GM23248 (cell line): ENCODE results near the gene PRG2. TPM values are rescaled to one million over a fixed set of nuclear protein-coding genes. Genes with fewer than 3 reads are reported as not detected.

Experiments used
- DNase-seq: peaks from one replicate; pipeline ENCODE4 v3.0.0-alpha.2; 2015
- H2AFZ ChIP-seq: fragments of 200-600 bp; sonication (generic); 2 replicates; pipeline ENCODE4 v1.6.1; 2016; ENCODE audit warnings: antibody characterized with exemption
- H3F3A ChIP-seq: fragments of 200-600 bp; sonication (generic); 2 replicates; pipeline ENCODE4 v1.6.1; 2016; ENCODE audit warnings: mild to moderate bottlenecking, antibody characterized with exemption, mixed run types; ENCODE audit not compliant: insufficient read depth
- H3K27ac ChIP-seq: fragments of 200-600 bp; sonication (generic); 2 replicates; pipeline ENCODE4 v1.5.1; 2016; ENCODE audit warnings: mild to moderate bottlenecking
- H3K27me3 ChIP-seq: fragments of 200-600 bp; sonication (generic); replicated peaks from 2 replicates; pipeline ENCODE4 v1.6.1; 2016; ENCODE audit warnings: mild to moderate bottlenecking; ENCODE audit not compliant: insufficient read depth
- H3K36me3 ChIP-seq: fragments of 200-600 bp; sonication (generic); 2 replicates; pipeline ENCODE4 v1.6.1; 2016; ENCODE audit warnings: low read depth, mild to moderate bottlenecking
- H3K4me1 ChIP-seq: fragments of 200-600 bp; sonication (generic); 2 replicates; pipeline ENCODE4 v1.6.1; 2016; ENCODE audit warnings: mild to moderate bottlenecking; ENCODE audit not compliant: insufficient read depth
- H3K4me2 ChIP-seq: fragments of 200-600 bp; sonication (generic); one replicate; pipeline ENCODE4 v1.6.1; 2016; ENCODE audit warnings: mild to moderate bottlenecking; ENCODE audit not compliant: unreplicated experiment
- H3K4me3 ChIP-seq: fragments of 200-600 bp; sonication (generic); 2 replicates; pipeline ENCODE4 v1.5.1; 2016; ENCODE audit warnings: mild to moderate bottlenecking
- H3K79me2 ChIP-seq: fragments of 200-600 bp; sonication (generic); 2 replicates; pipeline ENCODE4 v1.6.1; 2016; ENCODE audit warnings: mild to moderate bottlenecking; ENCODE audit not compliant: insufficient read depth
- H3K9ac ChIP-seq: fragments of 200-600 bp; sonication (generic); 2 replicates; pipeline ENCODE4 v1.6.1; 2016; ENCODE audit warnings: mild to moderate bottlenecking
- H3K9me2 ChIP-seq: fragments of 200-600 bp; sonication (generic); 2 replicates; pipeline ENCODE4 v1.6.1; 2016; ENCODE audit warnings: mixed run types, mild to moderate bottlenecking, moderate library complexity; ENCODE audit not compliant: insufficient read depth
- H3K9me3 ChIP-seq: fragments of 200-600 bp; sonication (generic); one replicate; pipeline ENCODE4 v1.6.1; 2017; ENCODE audit warnings: low read depth
- H4K20me1 ChIP-seq: fragments of 200-600 bp; sonication (generic); 2 replicates; pipeline ENCODE4 v1.6.0; 2016; ENCODE audit not compliant: insufficient read depth
- EZH2 ChIP-seq: fragments of 200-600 bp; sonication (generic); IDR thresholded peaks from 2 replicates; pipeline ENCODE4 v1.6.1; 2018; ENCODE audit warnings: antibody characterized with exemption, mild to moderate bottlenecking; ENCODE audit not compliant: insufficient read depth, poor library complexity, severe bottlenecking
- EZH2phosphoT487 ChIP-seq: fragments of 200-600 bp; sonication (generic); IDR thresholded peaks from 2 replicates; pipeline ENCODE4 v1.6.1; 2018; ENCODE audit warnings: antibody characterized with exemption, moderate library complexity, mild to moderate bottlenecking, low read depth; ENCODE audit not compliant: insufficient read depth
- WGBS, 2 experiments: methylation state at CpG; one replicate each; pipeline ENCODE4 v1.1.6; 2015 to 2017; ENCODE audit warnings: low lambda C conversion rate in 2 of 2, low coverage in 1 of 2; ENCODE audit errors: missing lambda C conversion rate in 2 of 2; 5-methylcytosine and 5-hydroxymethylcytosine counted together
- in situ Hi-C: fragments of 300-500 bp; cut with MboI; formaldehyde crosslinking; loops from 2 replicates; pipeline ENCODE4 v1.15.0; 2020
- polyA plus RNA-seq: library from polyadenylated mRNA; unstranded; fragments of >200 nt; fragmentation: Nextera tagmentation; extraction: Ambion mirVana; gene quantifications from 2 replicates; pipeline ENCODE4 v1.2.1, GENCODE V29; 2016
- total RNA-seq: library from RNA; depleted of rRNA; stranded (reverse); fragments of >200 nt; shearing (Covaris generic); gene quantifications from 2 replicates; pipeline ENCODE4 v1.2.3, GENCODE V29; 2014

PRG2 gene
- total and polyA plus RNA-seq, 2 experiments from 2014 or later: 2.2 to 2.8 TPM

DNA sequence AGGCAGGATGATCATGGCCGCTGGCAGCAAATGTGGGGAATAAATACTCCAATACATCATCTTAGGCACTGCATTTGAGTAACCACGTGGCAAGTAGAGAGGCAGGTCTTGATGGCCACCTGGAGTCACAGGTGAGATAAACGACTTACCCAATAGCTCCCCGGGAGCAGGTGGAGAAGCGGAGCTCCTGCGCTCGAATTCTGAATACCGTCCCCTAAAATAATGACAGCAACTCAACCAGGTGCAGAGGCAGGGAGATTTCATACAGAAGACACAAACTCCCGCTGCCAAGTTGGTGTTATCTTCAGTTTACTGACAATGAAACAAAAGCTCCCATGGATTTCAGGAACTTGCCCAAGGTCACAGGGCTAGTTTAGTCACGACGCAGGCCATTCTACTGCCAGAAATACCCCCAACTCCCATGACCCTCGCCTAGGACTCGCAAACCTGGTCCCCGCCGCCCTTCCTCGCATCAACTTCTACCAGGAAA is 36.0 kb upstream of the PRG2 start:
- WGBS, 2 experiments: 3 to 4% methylated on average over 16 of the region's 16 CpGs
- Histone ChIP-seq H3K79me2 (0 out of 2 replicates have a peak, but pooled peaks cover 3% of the 10 kb centered on the region), H3K27ac (peak overlapping the region; percentile 99), H3K36me3 (no peaks in the 10 kb centered on the region), H3K4me2 (peak overlapping the region; percentile 83), H3F3A (peaks cover 35% of the 10 kb centered on the region), H3K4me1 (peaks cover 42% of the 10 kb centered on the region), H4K20me1 (no peaks in the 10 kb centered on the region), H3K9ac (peak overlapping the region; percentile 86), H3K9me3 (no peaks in the 10 kb centered on the region), H3K27me3 (no peaks in the 10 kb centered on the region), H2AFZ (peak overlapping the region; percentile 72), H3K9me2 (no peaks in the 10 kb centered on the region), H3K4me3 (peak overlapping the region; percentile 70)
- in situ Hi-C loops: no loop called here
- DNase-seq: peak; percentile 59
- no peak for TF ChIP-seq EZH2
- no peak for TF ChIP-seq EZH2phosphoT487

DNA sequence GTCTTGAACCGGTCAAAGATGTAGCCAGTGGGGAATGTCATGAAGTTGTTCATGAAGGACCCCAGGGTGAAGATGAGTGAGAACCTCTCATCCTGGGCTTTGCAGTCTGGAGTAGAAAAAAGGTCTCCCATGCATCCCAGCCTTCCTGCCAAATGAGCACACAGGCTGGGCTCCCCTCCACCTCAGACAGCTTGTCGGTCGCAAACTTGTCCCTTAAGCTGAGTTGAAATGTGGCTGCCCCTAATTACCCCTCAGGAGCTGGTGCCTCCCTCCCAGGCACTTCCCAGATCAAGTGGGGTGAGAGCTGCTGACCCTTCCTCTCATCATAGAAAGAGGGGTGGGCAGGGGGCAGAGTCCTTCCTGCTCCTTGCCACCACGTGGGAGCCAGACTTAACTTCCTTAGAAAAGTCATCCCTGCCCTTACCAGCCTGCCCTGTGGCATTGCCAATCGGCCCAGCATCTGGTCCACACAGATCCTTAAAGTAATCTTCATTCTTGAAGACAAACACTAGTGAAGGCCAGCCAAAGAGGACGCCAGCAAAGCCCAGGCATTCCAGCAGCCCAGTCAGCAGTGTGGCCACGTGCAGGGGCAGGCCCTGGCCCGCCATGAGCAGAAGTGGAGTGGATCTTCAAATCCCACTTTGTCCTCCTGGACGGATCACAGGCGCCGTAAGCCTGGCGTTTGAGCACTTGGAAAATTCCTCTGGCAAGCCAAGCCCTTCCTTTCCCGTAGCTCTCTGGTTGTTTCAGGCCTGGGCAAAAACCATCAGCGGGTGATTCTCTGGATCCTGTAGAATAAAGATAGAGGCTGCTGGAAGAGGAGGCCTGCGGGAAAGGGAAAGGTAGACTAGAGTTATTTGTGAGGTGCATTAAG is 35.4 kb upstream of the PRG2 start:
- Histone ChIP-seq H3F3A (peaks cover 35% of the 10 kb centered on the region), H3K27ac (peak overlapping the region; percentile 99), H3K27me3 (no peaks in the 10 kb centered on the region), H2AFZ (peak overlapping the region; percentile 72), H3K9me3 (no peaks in the 10 kb centered on the region), H3K4me1 (peaks cover 42% of the 10 kb centered on the region), H3K4me3 (peak overlapping the region; percentile 70), H3K79me2 (0 out of 2 replicates have a peak, but pooled peaks cover 3% of the 10 kb centered on the region), H3K36me3 (no peaks in the 10 kb centered on the region), H3K9ac (peak overlapping the region; percentile 86), H3K4me2 (peak overlapping the region; percentile 83), H4K20me1 (no peaks in the 10 kb centered on the region), H3K9me2 (no peaks in the 10 kb centered on the region)
- DNase-seq: peak; percentile 79
- in situ Hi-C loops: no loop called here
- 12 to 20% methylated on average over 14 to 15 of the region's 15 CpGs for WGBS, 2 experiments
- no peak for TF ChIP-seq EZH2phosphoT487
- TF ChIP-seq EZH2: no peak

DNA sequence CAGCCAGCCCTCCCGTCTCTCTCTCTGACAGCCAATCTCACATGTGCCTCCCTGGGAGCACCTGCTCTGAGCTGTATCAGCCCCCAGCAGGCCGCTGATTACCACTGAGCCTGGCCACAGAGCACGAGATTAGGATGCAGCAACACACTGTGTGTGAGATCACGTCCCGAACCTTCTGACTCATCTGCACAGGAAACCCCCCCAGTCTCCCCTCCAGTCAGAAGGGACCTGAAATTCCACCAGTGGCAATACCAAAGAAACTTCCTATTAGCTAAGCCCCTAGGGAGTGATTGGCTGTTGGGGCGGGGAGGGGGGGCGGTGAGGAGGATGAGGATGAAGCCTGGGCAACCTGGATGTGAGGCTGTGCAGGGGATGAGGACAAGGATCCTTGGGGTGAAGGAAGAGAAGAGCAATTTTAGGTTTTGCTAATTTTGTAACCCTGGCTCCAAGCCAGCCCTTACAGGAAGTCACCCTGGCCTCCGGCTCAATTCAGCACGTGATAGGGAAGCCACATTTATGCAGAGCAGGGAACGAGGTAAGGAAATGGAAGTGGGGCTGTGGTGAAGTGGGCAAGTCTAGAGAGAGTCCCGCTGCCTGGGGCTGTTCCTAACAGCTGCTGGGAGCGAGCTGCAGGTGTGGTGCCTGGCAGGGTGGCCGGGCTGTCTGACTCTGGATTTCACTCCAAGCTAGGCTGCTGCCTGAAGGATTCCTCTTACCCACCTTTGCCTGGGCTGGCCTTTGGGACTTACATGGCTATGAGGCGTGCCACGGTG is 34.5 kb upstream of the PRG2 start:
- H3K27ac ChIP-seq: peak overlapping the region; percentile 99
- H3K9ac ChIP-seq: peak overlapping the region; percentile 86; the same call in 1 of the 2 replicates
- no peak overlapping the region for H2AFZ ChIP-seq
- in situ Hi-C loops: no loop called here
- no peaks in the 10 kb centered on the region for H3K36me3 ChIP-seq
- TF ChIP-seq EZH2 (no peak), EZH2phosphoT487 (no peak)
- 28 to 34% methylated on average over 15 of the region's 15 CpGs for WGBS, 2 experiments
- H3K4me3 ChIP-seq: peak overlapping the region; percentile 4; the same call in 1 of the 2 replicates
- H4K20me1 ChIP-seq: no peaks in the 10 kb centered on the region
- H3K79me2 ChIP-seq: 0 out of 2 replicates have a peak, but pooled peaks cover 3% of the 10 kb centered on the region
- H3K9me3 ChIP-seq: no peaks in the 10 kb centered on the region
- H3K27me3 ChIP-seq: no peaks in the 10 kb centered on the region
- peaks cover 42% of the 10 kb centered on the region for H3K4me1 ChIP-seq
- peaks cover 35% of the 10 kb centered on the region for H3F3A ChIP-seq
- H3K4me2 ChIP-seq: peak overlapping the region; percentile 83
- peak; percentile 83 for DNase-seq
- H3K9me2 ChIP-seq: no peaks in the 10 kb centered on the region

DNA sequence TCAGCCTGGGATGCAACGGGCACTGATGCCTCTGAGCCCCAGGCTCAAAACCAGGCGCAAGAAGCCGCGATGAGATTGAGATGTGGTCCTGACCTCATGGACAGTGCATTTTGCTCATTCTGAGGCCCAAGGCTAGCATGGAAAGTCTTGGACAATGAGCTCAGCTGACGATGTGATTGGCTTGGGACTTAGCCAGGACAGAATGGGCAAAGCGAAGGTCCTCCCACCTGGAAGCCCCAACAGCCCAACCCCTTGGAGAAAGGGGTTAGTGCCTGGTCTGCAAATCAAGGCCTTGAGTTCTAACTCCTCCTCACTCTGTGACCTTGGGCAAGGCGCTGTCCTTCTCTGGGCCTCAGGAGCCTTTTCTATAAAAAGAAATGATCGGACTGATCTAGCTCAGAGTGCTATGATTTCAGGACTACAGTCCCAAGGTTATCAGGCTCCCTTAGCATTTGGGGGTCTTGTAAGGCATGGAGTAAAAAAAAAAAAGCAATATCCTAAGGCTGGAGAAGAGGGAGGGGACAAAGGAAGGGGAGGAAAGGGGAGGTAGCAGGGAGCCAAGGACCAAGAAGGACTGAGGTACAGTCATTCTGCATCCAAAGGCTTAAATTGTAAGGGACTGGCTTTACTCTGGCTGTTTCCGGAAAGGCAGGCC is 33.8 kb upstream of the PRG2 start:
- Histone ChIP-seq H4K20me1 (no peaks in the 10 kb centered on the region), H3K9me2 (no peaks in the 10 kb centered on the region), H3K36me3 (no peaks in the 10 kb centered on the region), H3F3A (peaks cover 35% of the 10 kb centered on the region), H3K4me2 (peak overlapping the region; percentile 83), H3K9ac (peak overlapping the region; percentile 41; the same call in 1 of the 2 replicates), H3K9me3 (no peaks in the 10 kb centered on the region), H2AFZ (no peak overlapping the region), H3K27ac (peak overlapping the region; percentile 13; the same call in 1 of the 2 replicates), H3K79me2 (0 out of 2 replicates have a peak, but pooled peaks cover 3% of the 10 kb centered on the region), H3K4me3 (peak overlapping the region; percentile 4; the same call in 1 of the 2 replicates), H3K27me3 (no peaks in the 10 kb centered on the region), H3K4me1 (peaks cover 42% of the 10 kb centered on the region)
- DNase-seq: no peak
- no peak for TF ChIP-seq EZH2phosphoT487
- TF ChIP-seq EZH2: no peak
- 83 to 84% methylated on average over 9 of the region's 9 CpGs for WGBS, 2 experiments
- in situ Hi-C loops: no loop called here
